BLaER1 treated with 17β-estradiol and CSF1 and Interleukin-3, amounts not matched to agents 10 nM and 100 nM (cell line): ENCODE data around the gene CTIF.
"Not testable (repeated sequence)": the region's sequence is repeated elsewhere in the genome, so short reads cannot be mapped to it uniquely, and the experiment has no call there.

Source experiments
- H3K27ac ChIP-seq, 11 experiments: shearing (Covaris generic); formaldehyde crosslinking; 2 replicates each; pipeline ENCODE4 v1.8.1; 2022
- H3K27me3 ChIP-seq, 11 experiments: shearing (Covaris generic); formaldehyde crosslinking; 2 replicates each; pipeline ENCODE4 v1.8.1; 2022
- H3K36me3 ChIP-seq, 11 experiments: shearing (Covaris generic); formaldehyde crosslinking; 2 replicates each; pipeline ENCODE4 v1.8.1; 2022
- H3K4me1 ChIP-seq, 10 experiments: shearing (Covaris generic); formaldehyde crosslinking; 2 replicates each; pipeline ENCODE4 v1.8.1; 2022
- H3K4me2 ChIP-seq, 11 experiments: shearing (Covaris generic); formaldehyde crosslinking; 2 replicates each; pipeline ENCODE4 v1.8.1; 2022
- H3K4me3 ChIP-seq, 10 experiments: shearing (Covaris generic); formaldehyde crosslinking; 2 replicates each; pipeline ENCODE4 v1.8.1; 2022
- H3K9ac ChIP-seq, 11 experiments: shearing (Covaris generic); formaldehyde crosslinking; 2 replicates each; pipeline ENCODE4 v1.8.1; 2022
- H3K9me3 ChIP-seq, 11 experiments: shearing (Covaris generic); formaldehyde crosslinking; replicated peaks in 1 of 11; 2 replicates each; pipeline ENCODE4 v1.8.1; 2022
- H4K20me1 ChIP-seq, 11 experiments: shearing (Covaris generic); formaldehyde crosslinking; 2 replicates each; pipeline ENCODE4 v1.8.1; 2022
- Cebpa-rat ChIP-seq, 11 experiments: shearing (Covaris generic); IDR thresholded peaks; 2 replicates each; pipeline ENCODE4 v1.8.1; 2022

Gene CTIF

DNA sequence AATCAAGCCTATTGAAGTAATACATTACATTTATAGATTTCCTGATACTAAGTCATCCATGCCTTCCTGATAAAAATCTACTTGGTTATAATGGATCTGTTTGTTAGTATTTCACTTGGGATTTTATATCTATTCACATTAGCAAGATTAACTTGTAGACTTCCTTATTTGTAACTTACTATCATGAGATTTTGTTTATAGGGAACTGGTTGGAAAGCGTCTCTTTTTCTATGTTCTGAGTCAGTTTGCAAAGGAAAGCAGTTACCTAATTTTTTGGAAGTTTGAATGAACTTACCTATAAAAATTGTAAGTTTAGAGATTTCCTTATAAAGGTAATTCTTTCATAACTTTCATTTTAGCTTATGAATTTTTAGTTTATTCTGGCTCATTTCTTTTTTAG is 270.5 kb downstream of the CTIF start:
- no peak overlapping the region for H3K4me3 ChIP-seq
- peaks cover 41 to 68% (median 58%) of the 10 kb centered on the region in 10 experiments for H3K4me1 ChIP-seq
- no peak for TF ChIP-seq Cebpa-rat (IDR thresholded peaks at IDR 0.05)
- H3K4me2 ChIP-seq = no peak overlapping the region
- no peak overlapping the region for H3K9ac ChIP-seq
- no peaks in the 10 kb centered on the region for H3K9me3 ChIP-seq
- H3K36me3 ChIP-seq = peaks cover 0 to 17% (median 0%) of the 10 kb centered on the region in 11 experiments; a peak in 5 of 22 replicates
- no peaks in the 10 kb centered on the region for H3K27me3 ChIP-seq
- H4K20me1 ChIP-seq = no peaks in the 10 kb centered on the region
- no peak overlapping the region for H3K27ac ChIP-seq

DNA sequence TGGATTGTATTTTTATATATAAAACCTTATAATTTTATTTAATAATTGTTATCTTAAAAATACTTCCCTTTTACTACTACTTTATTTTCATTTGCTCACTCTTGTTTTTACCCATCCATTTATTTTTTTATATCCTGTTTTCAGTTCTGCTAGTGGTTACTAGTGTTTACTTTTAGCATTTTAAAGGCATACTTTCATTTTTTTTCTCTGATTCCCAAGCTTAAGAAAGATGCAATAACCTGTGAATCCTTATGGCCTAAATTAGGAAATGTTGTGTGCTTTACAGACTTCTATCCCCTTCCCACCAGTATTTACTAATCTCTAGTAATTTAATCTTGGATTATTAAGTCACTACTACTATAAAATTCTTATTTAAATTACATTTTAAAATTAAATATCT is 272.0 kb downstream of the CTIF start:
- Histone ChIP-seq H3K9ac (no peak overlapping the region), H3K9me3 (no peaks in the 10 kb centered on the region), H4K20me1 (no peaks in the 10 kb centered on the region), H3K27ac (no peak overlapping the region), H3K4me2 (peak overlapping the region in 2 of 11 experiments; percentile 28 to 30; a peak in 2 of 22 replicates), H3K4me3 (no peak overlapping the region), H3K27me3 (no peaks in the 10 kb centered on the region), H3K36me3 (peaks cover 0 to 5% (median 0%) of the 10 kb centered on the region in 11 experiments; a peak in 1 of 22 replicates), H3K4me1 (peaks cover 48 to 81% (median 65%) of the 10 kb centered on the region in 10 experiments)
- no peak for TF ChIP-seq Cebpa-rat (IDR thresholded peaks at IDR 0.05)

DNA sequence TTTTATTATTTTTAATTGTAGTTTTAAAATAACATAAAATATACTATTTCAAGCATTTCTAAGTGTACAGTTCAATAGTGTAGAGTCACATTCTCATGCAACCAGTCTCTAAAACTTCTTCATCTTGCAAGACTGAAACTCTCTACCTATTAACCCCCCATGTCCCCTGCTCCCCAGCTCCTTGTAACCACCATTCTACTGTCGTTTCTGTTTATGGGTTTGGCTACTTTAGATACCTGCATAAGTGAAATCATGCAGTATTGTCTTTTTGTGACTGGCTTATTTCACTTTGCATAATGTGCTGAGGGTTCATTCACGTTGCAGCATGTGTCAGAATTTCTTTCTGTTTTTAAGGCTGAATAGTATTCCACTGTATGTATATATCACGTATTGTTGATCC is 272.6 kb downstream of the CTIF start:
- no peak for TF ChIP-seq Cebpa-rat (IDR thresholded peaks at IDR 0.05)
- Histone ChIP-seq H3K27ac (no peak overlapping the region), H3K9ac (no peak overlapping the region), H3K4me3 (no peak overlapping the region), H3K27me3 (no peaks in the 10 kb centered on the region), H3K36me3 (peaks cover 0 to 6% (median 0%) of the 10 kb centered on the region in 11 experiments; a peak in 4 of 22 replicates), H3K4me1 (peaks cover 48 to 81% (median 65%) of the 10 kb centered on the region in 10 experiments), H4K20me1 (no peaks in the 10 kb centered on the region), H3K9me3 (no peaks in the 10 kb centered on the region), H3K4me2 (no peak overlapping the region; a peak in 1 of 22 replicates)

DNA sequence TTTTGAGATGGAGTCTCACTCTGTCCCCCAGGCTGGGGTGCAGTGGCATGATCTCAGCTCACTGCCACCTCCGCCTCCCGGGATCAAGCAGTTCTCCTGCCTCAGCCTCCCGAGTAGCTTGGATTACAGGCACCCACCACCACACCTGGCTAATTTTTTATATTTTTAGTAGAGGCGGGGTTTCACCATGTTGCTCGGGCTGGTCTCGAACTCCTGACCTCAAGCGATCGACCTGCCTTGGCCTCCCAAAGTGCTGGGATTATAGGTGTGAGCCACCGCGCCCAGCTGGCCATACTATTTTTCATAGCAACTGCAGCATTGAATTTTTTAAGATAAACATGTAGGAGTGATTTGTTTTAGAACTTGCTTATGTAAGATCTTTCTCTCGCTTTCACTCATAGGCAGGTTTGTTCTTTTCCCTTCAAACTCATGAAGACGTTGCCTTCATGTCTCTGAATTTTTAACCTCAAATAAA is 273.2 kb downstream of the CTIF start:
- not testable (repeated sequence) for H3K4me3 ChIP-seq, H3K27me3 ChIP-seq, H3K9me3 ChIP-seq, H3K27ac ChIP-seq, H4K20me1 ChIP-seq, H3K9ac ChIP-seq
- peaks cover 0 to 12% (median 5%) of the 10 kb centered on the region in 11 experiments; a peak in 7 of 22 replicates for H3K36me3 ChIP-seq
- peaks cover 42 to 81% (median 64%) of the 10 kb centered on the region in 10 experiments for H3K4me1 ChIP-seq
- H3K4me2 ChIP-seq = peak overlapping the region in 9 of 11 experiments; percentile 7 to 95 (median 83); a peak in 10 of 22 replicates

DNA sequence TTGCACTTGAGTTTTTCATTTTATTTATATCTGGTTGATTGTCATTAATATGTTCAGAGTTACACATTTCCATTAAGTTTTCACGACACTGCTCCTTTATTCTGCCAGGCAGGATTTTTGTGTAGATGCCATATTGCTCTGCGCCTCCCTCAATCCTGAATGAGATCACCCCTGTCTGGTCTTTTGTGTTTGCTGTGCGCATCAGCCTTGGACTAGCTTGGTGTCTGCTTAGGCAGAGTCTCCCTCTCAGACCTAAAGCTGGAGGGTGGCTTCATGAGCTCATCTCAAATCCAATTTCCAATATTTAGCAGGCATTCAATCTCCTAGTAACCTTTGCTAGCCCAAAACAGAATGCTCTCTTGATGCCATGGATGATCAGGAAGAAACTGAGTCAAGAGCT is 274.5 kb downstream of the CTIF start:
- Histone ChIP-seq H3K9me3 (no peaks in the 10 kb centered on the region), H3K4me2 (peak overlapping the region; percentile 80 to 95 (median 83)), H4K20me1 (no peaks in the 10 kb centered on the region), H3K27me3 (no peaks in the 10 kb centered on the region), H3K4me3 (peak overlapping the region in 4 of 10 experiments; percentile 15 to 35 (median 30); a peak in 4 of 20 replicates), H3K36me3 (peaks cover 0 to 24% (median 9%) of the 10 kb centered on the region in 11 experiments; a peak in 7 of 22 replicates), H3K4me1 (peaks cover 37 to 81% (median 65%) of the 10 kb centered on the region in 10 experiments), H3K9ac (peak overlapping the region in 10 of 11 experiments; percentile 7 to 68 (median 56); a peak in 17 of 22 replicates), H3K27ac (peak overlapping the region in 10 of 11 experiments; percentile 45 to 82 (median 76); a peak in 20 of 22 replicates)
- no peak for TF ChIP-seq Cebpa-rat (IDR thresholded peaks at IDR 0.05)

DNA sequence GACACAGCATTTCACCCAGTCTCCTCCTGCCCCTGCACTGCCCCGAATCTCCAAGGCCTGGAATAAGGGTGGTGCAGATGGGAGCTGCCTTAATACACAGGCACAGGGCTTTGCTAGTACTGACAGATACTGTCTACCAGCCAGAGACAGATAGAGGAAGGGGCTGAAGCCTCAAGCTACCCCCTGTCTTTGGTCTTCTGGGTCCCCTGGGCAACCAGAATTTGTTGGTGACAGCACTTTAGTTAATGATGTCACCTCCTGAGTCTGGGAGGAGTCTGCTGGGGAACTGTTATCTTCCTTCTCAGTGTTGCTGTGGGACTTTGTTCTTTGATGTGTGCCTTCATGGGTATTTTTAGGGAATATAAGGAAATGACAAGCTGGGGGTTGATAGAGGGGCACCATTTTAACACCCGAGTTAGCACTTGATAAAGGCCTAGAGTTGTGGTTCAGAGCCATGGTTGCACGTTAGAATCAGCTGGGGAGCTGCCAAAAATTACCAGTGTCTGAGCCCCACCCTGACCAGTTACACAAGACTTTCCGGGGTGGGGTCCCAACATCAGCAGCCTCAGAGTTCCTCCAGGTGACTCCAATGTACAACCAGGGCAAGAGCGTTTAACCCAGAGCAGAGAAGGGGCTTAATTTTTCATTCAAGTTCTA is 275.1 kb downstream of the CTIF start:
- Histone ChIP-seq H3K9ac (peak overlapping the region in 10 of 11 experiments; percentile 23 to 68 (median 56); a peak in 18 of 22 replicates), H3K9me3 (no peaks in the 10 kb centered on the region), H3K4me2 (peak overlapping the region; percentile 80 to 95 (median 83)), H3K36me3 (peaks cover 0 to 30% (median 9%) of the 10 kb centered on the region in 11 experiments; a peak in 7 of 22 replicates), H3K4me1 (peaks cover 41 to 83% (median 69%) of the 10 kb centered on the region in 10 experiments), H3K4me3 (peak overlapping the region in 3 of 10 experiments; percentile 27 to 35 (median 33); a peak in 6 of 20 replicates), H3K27ac (peak overlapping the region in 10 of 11 experiments; percentile 45 to 82 (median 76); a peak in 21 of 22 replicates), H4K20me1 (no peaks in the 10 kb centered on the region), H3K27me3 (no peaks in the 10 kb centered on the region)
- peak in 2 of 11 experiments; percentile 42 to 44; a peak in 1 of 22 replicates for TF ChIP-seq Cebpa-rat (IDR thresholded peaks at IDR 0.05)

DNA sequence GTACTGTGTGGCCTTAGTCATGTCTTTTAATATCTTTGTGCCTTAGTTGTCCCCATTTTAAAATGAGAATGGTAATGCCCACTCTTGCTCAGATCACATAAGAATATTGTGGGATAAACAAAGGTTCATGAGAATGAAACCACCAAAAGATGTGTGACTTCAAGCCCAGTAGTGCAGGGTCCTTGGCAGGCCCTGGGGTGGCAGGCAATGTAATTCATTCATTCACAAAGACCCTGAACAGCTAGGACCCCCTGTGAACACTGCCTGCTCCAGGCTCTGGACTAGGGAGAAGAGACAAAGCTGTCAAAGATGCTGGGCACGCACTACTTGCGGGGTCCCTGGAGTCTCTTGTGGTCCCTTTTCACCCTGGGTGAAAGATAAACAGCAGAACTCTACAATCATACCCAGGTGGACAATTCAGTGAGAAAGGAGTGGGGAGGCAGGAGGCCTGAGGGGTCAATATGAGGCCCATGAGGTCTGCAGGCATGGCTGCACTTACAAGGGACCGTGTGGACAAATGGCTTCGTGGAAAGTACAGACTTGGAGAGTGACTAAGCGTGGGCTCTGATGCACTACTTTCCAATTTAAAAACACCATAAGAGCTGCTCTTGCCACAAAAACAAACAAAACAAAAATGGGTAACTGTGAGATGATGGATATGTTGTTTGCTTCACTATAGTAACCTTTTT is 275.8 kb downstream of the CTIF start:
- H3K4me1 ChIP-seq = peaks cover 36 to 89% (median 75%) of the 10 kb centered on the region in 10 experiments

DNA sequence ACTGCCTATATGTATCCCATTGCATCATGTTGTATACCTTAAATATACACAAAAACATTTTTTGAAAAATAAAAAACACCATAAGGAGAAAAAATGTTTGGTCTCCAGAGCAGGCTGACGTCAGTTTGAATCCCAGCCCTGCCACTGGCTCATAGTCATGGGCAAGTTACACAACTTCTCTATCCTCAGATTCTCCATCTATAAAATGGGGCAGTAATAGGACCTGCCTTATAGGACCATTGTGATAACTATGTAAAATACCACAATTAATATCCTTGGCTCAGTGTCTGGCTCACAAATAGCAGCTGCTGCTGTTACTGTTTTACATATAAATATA is 276.3 kb downstream of the CTIF start:
- Histone ChIP-seq H4K20me1 (peaks cover 0 to 2% (median 0%) of the 10 kb centered on the region in 11 experiments; a peak in 1 of 22 replicates), H3K27ac (peak overlapping the region in 9 of 11 experiments; percentile 72 to 82 (median 77); a peak in 18 of 22 replicates), H3K4me2 (peak overlapping the region; percentile 27 to 95 (median 82); a peak in 20 of 22 replicates), H3K4me1 (peaks cover 40 to 95% (median 80%) of the 10 kb centered on the region in 10 experiments), H3K36me3 (peaks cover 0 to 38% (median 9%) of the 10 kb centered on the region in 11 experiments; a peak in 7 of 22 replicates), H3K9ac (no peak overlapping the region), H3K4me3 (no peak overlapping the region), H3K9me3 (no peaks in the 10 kb centered on the region), H3K27me3 (no peaks in the 10 kb centered on the region)
- TF ChIP-seq Cebpa-rat (IDR thresholded peaks at IDR 0.05) = no peak

More for the DNA sequence above, 275.8 kb downstream of the CTIF start:
- no peak for TF ChIP-seq Cebpa-rat (IDR thresholded peaks at IDR 0.05)
- Histone ChIP-seq H3K9me3 (no peaks in the 10 kb centered on the region), H3K27ac (peak overlapping the region; percentile 6 to 82 (median 76); a peak in 21 of 22 replicates), H4K20me1 (no peaks in the 10 kb centered on the region), H3K9ac (peak overlapping the region; percentile 23 to 68 (median 55); a peak in 17 of 22 replicates), H3K4me3 (peak overlapping the region in 3 of 10 experiments; percentile 27 to 35 (median 33); a peak in 3 of 20 replicates), H3K27me3 (no peaks in the 10 kb centered on the region), H3K36me3 (peaks cover 0 to 36% (median 9%) of the 10 kb centered on the region in 11 experiments; a peak in 7 of 22 replicates), H3K4me2 (peak overlapping the region; percentile 80 to 95 (median 83))
